Astrocyte of the spinal cord (primary cell): ENCODE results near the gene GLIS1.

Experiments
- DNase-seq: peaks from one replicate; pipeline ENCODE4 v3.0.0; 2011; ENCODE audit warnings: low read depth, low spot score
- H3K4me3 ChIP-seq: 2 replicates; pipeline ENCODE4 v1.5.1; 2011; ENCODE audit warnings: low read depth, mild to moderate bottlenecking, low read length, moderate library complexity
- CTCF ChIP-seq: IDR thresholded peaks from 2 replicates; pipeline ENCODE4 v1.5.1; 2012; ENCODE audit warnings: low read depth, mild to moderate bottlenecking, low read length, inconsistent platforms
- in situ Hi-C: cut with HindIII; loops from 2 replicates; pipeline ENCODE4 v1.10.0; 2017; ENCODE audit warnings: low sequenced_read_pairs

Gene GLIS1

GRCh38 chr1:53656747-53657530 is 82.0 kb downstream of the GLIS1 start:
- DNase-seq = no peak
- in situ Hi-C loops = no loop called here
- no peak for TF ChIP-seq CTCF
- no peak overlapping the region for H3K4me3 ChIP-seq

- no peak overlapping the region for H3K4me3 ChIP-seq
- peak; percentile 80 for DNase-seq
- no peak for TF ChIP-seq CTCF
- in situ Hi-C loops = no loop called here
These were observed 82.8 kb downstream of the GLIS1 start for GRCh38 chr1:53655931-53656746.

GRCh38 chr1:53654216-53655210 is 84.5 kb downstream of the GLIS1 start:
- TF ChIP-seq CTCF = no peak
- peak; percentile 77 for DNase-seq
- in situ Hi-C loops = no loop called here
- no peak overlapping the region for H3K4me3 ChIP-seq

GRCh38 chr1:53653631-53654030 is 85.3 kb downstream of the GLIS1 start:
- no peak for DNase-seq
- in situ Hi-C loops = no loop called here
- no peak for TF ChIP-seq CTCF
- no peak overlapping the region for H3K4me3 ChIP-seq

- in situ Hi-C loops = no loop called here
- no peak overlapping the region for H3K4me3 ChIP-seq
- no peak for DNase-seq
- TF ChIP-seq CTCF = no peak
These were observed 85.8 kb downstream of the GLIS1 start for GRCh38 chr1:53653200-53653575.

GRCh38 chr1:53652441-53653199 is 86.3 kb downstream of the GLIS1 start:
- H3K4me3 ChIP-seq = no peak overlapping the region
- in situ Hi-C loops = no loop called here
- no peak for DNase-seq
- TF ChIP-seq CTCF = no peak
